IMR-90 (cell line): ENCODE data around the gene SLC22A31.

Experiments
- CTCF ChIP-seq: conservative IDR thresholded peaks from 2 replicates; pipeline ENCODE4 v1.5.1; 2012; ENCODE audit warnings: mild to moderate bottlenecking, low read depth, low read length, improper control_type of control experiment
- FOS ChIP-seq: fragments of 150-350 bp; IDR thresholded peaks from 2 replicates; pipeline ENCODE4 v1.6.1; 2016; ENCODE audit warnings: low read depth, low read length
- POLR2A ChIP-seq: IDR thresholded peaks from 2 replicates; pipeline ENCODE4 v1.6.1; 2012; ENCODE audit warnings: mild to moderate bottlenecking, low read depth, low read length
- RAD21 ChIP-seq: IDR thresholded peaks from 2 replicates; pipeline ENCODE4 v1.6.1; 2012; ENCODE audit warnings: low read length, improper control_type of control experiment
- RCOR1 ChIP-seq: IDR thresholded peaks from 2 replicates; pipeline ENCODE4 v1.6.1; 2012; ENCODE audit warnings: mild to moderate bottlenecking, low read length, improper control_type of control experiment; ENCODE audit not compliant: insufficient replicate concordance
- RFX5 ChIP-seq: IDR thresholded peaks from 2 replicates; pipeline ENCODE4 v1.8.0; 2012; ENCODE audit warnings: low read depth, mild to moderate bottlenecking, low read length, moderate library complexity
- USF2 ChIP-seq: fragments of 150-350 bp; IDR thresholded peaks from 2 replicates; pipeline ENCODE4 v1.6.1; 2017; ENCODE audit warnings: mild to moderate bottlenecking, antibody characterized with exemption, low read length, low read depth

DNA sequence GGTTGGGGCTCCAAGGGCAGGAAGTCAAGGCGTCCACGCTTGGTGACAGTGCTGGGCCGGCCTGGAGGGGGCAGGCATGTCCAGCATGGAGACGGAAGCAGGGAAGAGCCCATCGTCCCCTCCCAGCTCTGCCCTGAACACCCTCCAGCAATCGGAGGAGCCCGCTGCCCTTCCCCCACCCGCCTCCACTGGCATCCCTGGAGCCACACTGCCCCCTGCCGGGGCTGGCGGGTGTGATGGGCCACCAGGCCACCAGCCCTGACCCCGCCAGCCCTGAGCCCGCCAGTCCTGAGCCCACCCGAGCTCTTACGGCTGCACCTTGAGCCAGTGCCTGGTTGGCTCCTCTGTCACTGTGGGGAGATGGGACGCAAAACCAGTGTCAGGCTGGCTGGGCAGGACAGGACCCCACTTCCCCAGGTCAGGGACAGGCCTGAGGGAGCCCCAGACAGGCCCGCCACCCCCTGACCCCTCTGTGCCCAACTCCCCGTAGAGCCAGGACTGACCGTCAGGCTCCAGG is 32.9 kb downstream of the SLC22A31 start:
- TF ChIP-seq CTCF, result peak; percentile 90
- no peak for TF ChIP-seq POLR2A
- no peak for TF ChIP-seq FOS
- TF ChIP-seq USF2, result no peak
- peak; percentile 94 for TF ChIP-seq RAD21
- TF ChIP-seq RCOR1, result no peak
- no peak for TF ChIP-seq RFX5
